ENCODE data around the gene ST6GALNAC3. TPM values are rescaled to one million over a fixed set of nuclear protein-coding genes. Genes with fewer than 3 reads are reported as not detected.

ST6GALNAC3 gene
- polyA plus RNA-seq, 2 donors = 0.27 to 0.29 TPM

GRCh38 chr1:76465030-76465429 lies 390.5 kb downstream of the ST6GALNAC3 start:
- Histone ChIP-seq H3K4me3 (ENCODE audit: low read depth in 1 of 2, low read length in 2 of 2) (no peak overlapping the region), H3K9me3 (ENCODE audit: control insufficient read depth in 2 of 2, insufficient read depth in 1 of 2, low read depth in 1 of 2, low read length in 1 of 2) (no peaks in the 10 kb centered on the region), H3K27ac (ENCODE audit: low read depth in 2 of 2, low read length in 1 of 2) (no peak overlapping the region), H3K4me1 (ENCODE audit: control insufficient read depth in 2 of 2, insufficient read depth in 2 of 2, low read length in 1 of 2) (no peaks in the 10 kb centered on the region), H3K27me3 (ENCODE audit: control insufficient read depth in 1 of 2, insufficient read depth in 2 of 2, low read length in 2 of 2) (no peaks in the 10 kb centered on the region), H3K36me3 (ENCODE audit: control insufficient read depth in 2 of 2, insufficient read depth in 2 of 2, low read length in 1 of 2) (no peaks in the 10 kb centered on the region)
- WGBS, 2 donors = 76 to 85% methylated on average over 2 of the region's 2 CpGs

DNA sequence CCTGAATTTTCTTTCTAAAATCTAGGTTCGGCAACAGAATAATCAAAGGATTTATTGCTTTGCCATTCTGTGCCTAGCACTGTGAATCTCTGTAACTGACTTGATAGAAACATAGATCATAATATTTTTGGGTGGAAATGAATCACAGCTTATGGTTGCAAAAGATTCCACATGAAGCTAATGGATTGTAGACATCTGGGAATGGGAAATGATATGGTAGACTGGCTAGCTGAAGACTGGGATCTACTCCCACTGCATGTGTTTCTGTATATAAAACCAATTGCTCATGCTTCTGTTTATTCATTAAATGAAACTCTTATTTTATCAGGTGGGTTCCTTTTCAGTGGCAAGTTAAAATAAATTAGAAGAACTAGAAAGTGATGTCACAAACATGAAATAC lies 395.6 kb downstream of the ST6GALNAC3 start:
- WGBS, 2 donors = 85 to 93% methylated on average over 1 of the region's 1 CpG
- Histone ChIP-seq H3K27me3 (ENCODE audit: control insufficient read depth in 1 of 2, insufficient read depth in 2 of 2, low read length in 2 of 2) (no peaks in the 10 kb centered on the region), H3K36me3 (ENCODE audit: control insufficient read depth in 2 of 2, insufficient read depth in 2 of 2, low read length in 1 of 2) (no peaks in the 10 kb centered on the region), H3K4me1 (ENCODE audit: control insufficient read depth in 2 of 2, insufficient read depth in 2 of 2, low read length in 1 of 2) (no peaks in the 10 kb centered on the region), H3K9me3 (ENCODE audit: control insufficient read depth in 2 of 2, insufficient read depth in 1 of 2, low read depth in 1 of 2, low read length in 1 of 2) (no peaks in the 10 kb centered on the region), H3K4me3 (ENCODE audit: low read depth in 1 of 2, low read length in 2 of 2) (no peak overlapping the region), H3K27ac (ENCODE audit: low read depth in 2 of 2, low read length in 1 of 2) (no peak overlapping the region)

DNA sequence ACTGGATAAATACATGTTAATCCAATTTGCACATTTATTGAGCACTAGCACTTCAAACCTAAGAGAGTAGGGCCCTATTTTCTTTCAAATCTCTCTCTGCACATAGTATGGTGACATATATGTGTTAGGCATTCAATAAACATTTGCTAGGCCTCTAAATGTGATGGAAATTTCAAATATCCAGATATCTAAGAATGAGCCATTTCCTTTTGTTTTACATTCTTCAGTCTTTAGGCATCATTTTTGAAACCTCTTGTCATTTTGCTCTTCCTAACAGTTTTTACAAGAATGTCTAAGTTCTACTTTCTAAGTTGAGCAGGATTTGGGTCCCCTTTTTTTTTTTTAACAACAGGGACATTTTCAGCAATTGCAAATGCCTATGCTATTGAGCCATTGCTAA lies 397.0 kb downstream of the ST6GALNAC3 start:
- H3K4me1 ChIP-seq (ENCODE audit: control insufficient read depth in 2 of 2, insufficient read depth in 2 of 2, low read length in 1 of 2) = no peaks in the 10 kb centered on the region
- H3K9me3 ChIP-seq (ENCODE audit: control insufficient read depth in 2 of 2, insufficient read depth in 1 of 2, low read depth in 1 of 2, low read length in 1 of 2) = no peaks in the 10 kb centered on the region
- no peaks in the 10 kb centered on the region for H3K36me3 ChIP-seq (ENCODE audit: control insufficient read depth in 2 of 2, insufficient read depth in 2 of 2, low read length in 1 of 2)
- H3K27me3 ChIP-seq (ENCODE audit: control insufficient read depth in 1 of 2, insufficient read depth in 2 of 2, low read length in 2 of 2) = no peaks in the 10 kb centered on the region
- H3K27ac ChIP-seq (ENCODE audit: low read depth in 2 of 2, low read length in 1 of 2) = no peak overlapping the region
- no peak overlapping the region for H3K4me3 ChIP-seq (ENCODE audit: low read depth in 1 of 2, low read length in 2 of 2)

- Histone ChIP-seq H3K36me3 (ENCODE audit: control insufficient read depth in 2 of 2, insufficient read depth in 2 of 2, low read length in 1 of 2) (no peaks in the 10 kb centered on the region), H3K4me1 (ENCODE audit: control insufficient read depth in 2 of 2, insufficient read depth in 2 of 2, low read length in 1 of 2) (no peaks in the 10 kb centered on the region), H3K27ac (ENCODE audit: low read depth in 2 of 2, low read length in 1 of 2) (no peak overlapping the region), H3K4me3 (ENCODE audit: low read depth in 1 of 2, low read length in 2 of 2) (no peak overlapping the region), H3K27me3 (ENCODE audit: control insufficient read depth in 1 of 2, insufficient read depth in 2 of 2, low read length in 2 of 2) (no peaks in the 10 kb centered on the region), H3K9me3 (ENCODE audit: control insufficient read depth in 2 of 2, insufficient read depth in 1 of 2, low read depth in 1 of 2, low read length in 1 of 2) (no peaks in the 10 kb centered on the region)
- WGBS, 2 donors = 73 to 74% methylated on average over 1 of the region's 1 CpG
Measured at GRCh38 chr1:76473591-76473990, 399.0 kb downstream of the ST6GALNAC3 start.

DNA sequence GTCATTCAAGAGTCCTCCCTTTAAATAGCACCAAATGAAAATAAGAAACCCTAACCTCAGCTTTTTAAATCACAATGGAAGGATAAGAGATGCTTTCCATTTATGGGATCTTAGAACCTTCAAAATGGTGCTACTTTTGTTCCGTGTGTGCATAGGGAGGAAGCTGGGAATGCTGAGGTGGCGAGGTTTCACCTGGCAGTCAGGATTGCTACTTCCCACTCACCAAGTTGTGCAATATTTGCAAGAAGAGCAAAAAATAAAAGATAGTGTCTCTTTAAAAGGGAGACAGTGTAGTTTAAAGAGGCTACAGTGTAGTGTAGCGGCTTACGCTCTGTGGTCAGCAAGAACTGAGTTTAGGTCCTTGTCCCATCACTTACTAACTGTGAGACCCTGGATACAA lies 400.4 kb downstream of the ST6GALNAC3 start:
- Histone ChIP-seq H3K27ac (ENCODE audit: low read depth in 2 of 2, low read length in 1 of 2) (no peak overlapping the region), H3K27me3 (ENCODE audit: control insufficient read depth in 1 of 2, insufficient read depth in 2 of 2, low read length in 2 of 2) (no peaks in the 10 kb centered on the region), H3K4me3 (ENCODE audit: low read depth in 1 of 2, low read length in 2 of 2) (no peak overlapping the region), H3K4me1 (ENCODE audit: control insufficient read depth in 2 of 2, insufficient read depth in 2 of 2, low read length in 1 of 2) (no peaks in the 10 kb centered on the region), H3K9me3 (ENCODE audit: control insufficient read depth in 2 of 2, insufficient read depth in 1 of 2, low read depth in 1 of 2, low read length in 1 of 2) (no peaks in the 10 kb centered on the region), H3K36me3 (ENCODE audit: control insufficient read depth in 2 of 2, insufficient read depth in 2 of 2, low read length in 1 of 2) (no peaks in the 10 kb centered on the region)
- 77 to 81% methylated on average over 4 of the region's 4 CpGs for WGBS, 2 donors

DNA sequence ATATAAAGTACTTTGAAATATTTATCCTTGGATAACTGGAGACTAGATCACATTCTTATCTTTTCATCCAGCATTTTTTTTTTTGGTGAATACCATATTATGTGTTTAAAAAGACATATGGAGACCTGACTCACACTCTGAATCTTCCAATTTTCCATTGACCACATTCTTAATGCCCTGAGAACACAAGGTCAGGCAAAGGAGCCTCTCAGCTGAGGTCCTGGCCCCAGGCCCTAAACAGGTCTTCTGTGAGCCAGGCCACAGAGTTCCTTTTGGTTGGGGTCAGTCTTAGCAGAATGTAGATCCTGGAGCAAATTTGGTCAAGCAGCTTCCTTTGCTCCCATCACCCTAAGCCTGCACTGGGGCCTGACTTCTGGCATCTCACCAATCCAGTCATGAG lies 402.6 kb downstream of the ST6GALNAC3 start:
- no peak overlapping the region for H3K4me3 ChIP-seq (ENCODE audit: low read depth in 1 of 2, low read length in 2 of 2)
- no peaks in the 10 kb centered on the region for H3K4me1 ChIP-seq (ENCODE audit: control insufficient read depth in 2 of 2, insufficient read depth in 2 of 2, low read length in 1 of 2)
- no peaks in the 10 kb centered on the region for H3K9me3 ChIP-seq (ENCODE audit: control insufficient read depth in 2 of 2, insufficient read depth in 1 of 2, low read depth in 1 of 2, low read length in 1 of 2)
- no peak overlapping the region for H3K27ac ChIP-seq (ENCODE audit: low read depth in 2 of 2, low read length in 1 of 2)
- H3K27me3 ChIP-seq (ENCODE audit: control insufficient read depth in 1 of 2, insufficient read depth in 2 of 2, low read length in 2 of 2) = no peaks in the 10 kb centered on the region
- no peaks in the 10 kb centered on the region for H3K36me3 ChIP-seq (ENCODE audit: control insufficient read depth in 2 of 2, insufficient read depth in 2 of 2, low read length in 1 of 2)

- no peaks in the 10 kb centered on the region for H3K27me3 ChIP-seq (ENCODE audit: control insufficient read depth in 1 of 2, insufficient read depth in 2 of 2, low read length in 2 of 2)
- no peak overlapping the region for H3K4me3 ChIP-seq (ENCODE audit: low read depth in 1 of 2, low read length in 2 of 2)
- no peaks in the 10 kb centered on the region for H3K9me3 ChIP-seq (ENCODE audit: control insufficient read depth in 2 of 2, insufficient read depth in 1 of 2, low read depth in 1 of 2, low read length in 1 of 2)
- H3K36me3 ChIP-seq (ENCODE audit: control insufficient read depth in 2 of 2, insufficient read depth in 2 of 2, low read length in 1 of 2) = no peaks in the 10 kb centered on the region
- H3K27ac ChIP-seq (ENCODE audit: low read depth in 2 of 2, low read length in 1 of 2) = no peak overlapping the region
- H3K4me1 ChIP-seq (ENCODE audit: control insufficient read depth in 2 of 2, insufficient read depth in 2 of 2, low read length in 1 of 2) = no peaks in the 10 kb centered on the region
Measured at GRCh38 chr1:76480827-76481226, 406.3 kb downstream of the ST6GALNAC3 start.

GRCh38 chr1:76481672-76482071 lies 407.1 kb downstream of the ST6GALNAC3 start:
- H3K27me3 ChIP-seq (ENCODE audit: control insufficient read depth in 1 of 2, insufficient read depth in 2 of 2, low read length in 2 of 2) = no peaks in the 10 kb centered on the region
- 60 to 68% methylated on average over 1 of the region's 1 CpG for whole genome bisulfite sequencing, 2 donors
- no peak overlapping the region for H3K27ac ChIP-seq (ENCODE audit: low read depth in 2 of 2, low read length in 1 of 2)
- no peaks in the 10 kb centered on the region for H3K4me1 ChIP-seq (ENCODE audit: control insufficient read depth in 2 of 2, insufficient read depth in 2 of 2, low read length in 1 of 2)
- H3K4me3 ChIP-seq (ENCODE audit: low read depth in 1 of 2, low read length in 2 of 2) = no peak overlapping the region
- no peaks in the 10 kb centered on the region for H3K36me3 ChIP-seq (ENCODE audit: control insufficient read depth in 2 of 2, insufficient read depth in 2 of 2, low read length in 1 of 2)
- no peaks in the 10 kb centered on the region for H3K9me3 ChIP-seq (ENCODE audit: control insufficient read depth in 2 of 2, insufficient read depth in 1 of 2, low read depth in 1 of 2, low read length in 1 of 2)

DNA sequence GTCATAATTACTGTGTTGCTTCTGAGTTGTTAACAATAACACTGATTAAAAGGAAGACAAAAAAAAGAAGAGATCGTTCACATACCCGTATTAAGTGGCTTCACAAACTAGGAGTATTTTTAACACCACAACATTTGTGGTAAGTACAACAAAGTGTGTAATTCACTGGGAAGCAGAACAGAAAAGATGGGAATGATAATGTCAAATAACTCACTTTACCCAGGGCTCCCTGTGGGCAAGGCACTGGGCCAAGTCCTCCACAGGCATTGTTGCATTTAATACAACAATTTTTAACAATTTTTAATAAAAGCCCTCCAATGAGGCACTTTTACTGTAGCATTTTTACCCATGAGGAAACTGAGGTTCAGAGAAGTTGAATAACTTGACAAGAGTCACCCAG lies 407.7 kb downstream of the ST6GALNAC3 start:
- 33 to 53% methylated on average over 2 of the region's 2 CpGs for WGBS, 2 donors
- no peaks in the 10 kb centered on the region for H3K36me3 ChIP-seq (ENCODE audit: control insufficient read depth in 2 of 2, insufficient read depth in 2 of 2, low read length in 1 of 2)

GRCh38 chr1:76491737-76492136 lies 417.2 kb downstream of the ST6GALNAC3 start:
- H3K4me3 ChIP-seq (ENCODE audit: low read depth in 1 of 2, low read length in 2 of 2) = no peak overlapping the region
- H3K9me3 ChIP-seq (ENCODE audit: control insufficient read depth in 2 of 2, insufficient read depth in 1 of 2, low read depth in 1 of 2, low read length in 1 of 2) = no peaks in the 10 kb centered on the region
- H3K36me3 ChIP-seq (ENCODE audit: control insufficient read depth in 2 of 2, insufficient read depth in 2 of 2, low read length in 1 of 2) = no peaks in the 10 kb centered on the region
- H3K4me1 ChIP-seq (ENCODE audit: control insufficient read depth in 2 of 2, insufficient read depth in 2 of 2, low read length in 1 of 2) = no peaks in the 10 kb centered on the region
- no peak overlapping the region for H3K27ac ChIP-seq (ENCODE audit: low read depth in 2 of 2, low read length in 1 of 2)
- no peaks in the 10 kb centered on the region for H3K27me3 ChIP-seq (ENCODE audit: control insufficient read depth in 1 of 2, insufficient read depth in 2 of 2, low read length in 2 of 2)
- 84 to 90% methylated on average over 2 of the region's 2 CpGs for WGBS, 2 donors

More for the DNA sequence above, 407.7 kb downstream of the ST6GALNAC3 start:
- no peak overlapping the region for H3K4me3 ChIP-seq (ENCODE audit: low read depth in 1 of 2, low read length in 2 of 2)
- H3K27ac ChIP-seq (ENCODE audit: low read depth in 2 of 2, low read length in 1 of 2) = no peak overlapping the region
- H3K4me1 ChIP-seq (ENCODE audit: control insufficient read depth in 2 of 2, insufficient read depth in 2 of 2, low read length in 1 of 2) = no peaks in the 10 kb centered on the region
- H3K9me3 ChIP-seq (ENCODE audit: control insufficient read depth in 2 of 2, insufficient read depth in 1 of 2, low read depth in 1 of 2, low read length in 1 of 2) = no peaks in the 10 kb centered on the region
- no peaks in the 10 kb centered on the region for H3K27me3 ChIP-seq (ENCODE audit: control insufficient read depth in 1 of 2, insufficient read depth in 2 of 2, low read length in 2 of 2)

Data from esophagus (tissue), 2 donors.